Ovary (tissue), 3 donors: ENCODE results near the gene ZNF579.

Experiments used
- EP300 ChIP-seq: sonication (generic); formaldehyde crosslinking; IDR thresholded peaks from one replicate; pipeline ENCODE4 v1.6.1; 2017; ENCODE audit warnings: antibody characterized with exemption
- POLR2A ChIP-seq: fragments of 450-650 bp; IDR thresholded peaks from one replicate; pipeline ENCODE4 v1.6.1; 2017; ENCODE audit warnings: antibody characterized with exemption, mild to moderate bottlenecking, moderate library complexity
- TF ChIP-seq, protein P1 (sequence below), 3 donors: fragments of 450-650 bp in 2 of 3; fragments of 200-600 bp in 1 of 3; IDR thresholded peaks; one replicate each; pipeline versions ENCODE4 v1.5.1 to v1.8.0; 2016 to 2022; ENCODE audit warnings: antibody characterized with exemption in 3 of 3, mild to moderate bottlenecking in 1 of 3
- donor health status: DM: no; HTN: no; CAD: no.

DNA sequence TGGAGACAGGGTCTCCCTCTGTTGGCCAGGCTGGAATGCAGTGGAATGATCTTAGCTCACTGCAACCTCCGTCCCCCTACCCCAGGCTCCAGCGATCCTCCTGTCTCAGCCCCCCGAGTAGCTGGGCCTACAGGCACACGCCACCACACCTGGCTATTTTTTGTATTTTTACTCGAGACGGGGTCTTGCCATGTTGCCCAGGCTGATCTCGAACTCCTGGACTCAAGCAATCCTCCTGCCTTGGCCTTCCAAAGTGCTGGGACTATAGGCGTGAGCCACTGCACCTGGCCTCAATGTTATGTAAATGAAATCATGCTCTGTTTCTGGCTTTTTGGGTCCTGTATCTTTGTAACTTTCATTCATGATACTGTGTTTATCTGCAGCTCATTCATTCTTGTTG, 8.1 kb upstream of the ZNF579 start:
- TF ChIP-seq, protein P1, sequence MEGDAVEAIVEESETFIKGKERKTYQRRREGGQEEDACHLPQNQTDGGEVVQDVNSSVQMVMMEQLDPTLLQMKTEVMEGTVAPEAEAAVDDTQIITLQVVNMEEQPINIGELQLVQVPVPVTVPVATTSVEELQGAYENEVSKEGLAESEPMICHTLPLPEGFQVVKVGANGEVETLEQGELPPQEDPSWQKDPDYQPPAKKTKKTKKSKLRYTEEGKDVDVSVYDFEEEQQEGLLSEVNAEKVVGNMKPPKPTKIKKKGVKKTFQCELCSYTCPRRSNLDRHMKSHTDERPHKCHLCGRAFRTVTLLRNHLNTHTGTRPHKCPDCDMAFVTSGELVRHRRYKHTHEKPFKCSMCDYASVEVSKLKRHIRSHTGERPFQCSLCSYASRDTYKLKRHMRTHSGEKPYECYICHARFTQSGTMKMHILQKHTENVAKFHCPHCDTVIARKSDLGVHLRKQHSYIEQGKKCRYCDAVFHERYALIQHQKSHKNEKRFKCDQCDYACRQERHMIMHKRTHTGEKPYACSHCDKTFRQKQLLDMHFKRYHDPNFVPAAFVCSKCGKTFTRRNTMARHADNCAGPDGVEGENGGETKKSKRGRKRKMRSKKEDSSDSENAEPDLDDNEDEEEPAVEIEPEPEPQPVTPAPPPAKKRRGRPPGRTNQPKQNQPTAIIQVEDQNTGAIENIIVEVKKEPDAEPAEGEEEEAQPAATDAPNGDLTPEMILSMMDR (IDR thresholded peaks at IDR 0.05): no peak
- no peak for TF ChIP-seq POLR2A
- no peak for TF ChIP-seq EP300
